K562 (cell line): Measurements from ENCODE around the gene EDDM13. TPM values are rescaled to one million over a fixed set of nuclear protein-coding genes. Genes with fewer than 3 reads are reported as not detected.
A peak's percentile ranks its signal among the peaks of the same experiment; 100 is the strongest.

Experiments used
- ATAC-seq: fragments of 200-7000 bp; cut with Tn5 transposase; 3 replicates; pipeline ENCODE4 v1.9.1; 2020; ENCODE audit warnings: moderate library complexity
- BruUV-seq: library from RNA; stranded (reverse); fragments of 400-500 nt; replicated peaks from 2 replicates; lab custom pipeline; 2021; lab: Mats Ljungman, UMichigan
- CTCF ChIA-PET: fragments of 300-600 bp; formaldehyde crosslinking; extraction: SDS; loops from one replicate; lab custom pipeline; 2021; ENCODE audit warnings: low intra/inter-chr PET ratio; lab: Yijun Ruan, JAX
- POLR2A ChIA-PET: fragments of 300-600, 350-650 bp; sonication (Branson Sonifier 250); formaldehyde crosslinking; extraction: SDS; loops from one replicate; lab custom pipeline; 2021; ENCODE audit warnings: antibody characterized with exemption, inconsistent platforms; lab: Yijun Ruan, JAX
- DNase-seq, 4 experiments: peaks; one replicate each; pipeline versions ENCODE4 v3.0.0 to v3.0.0-alpha.2; 2011 to 2018; ENCODE audit warnings: low spot score in 3 of 4, mixed read lengths in 3 of 4; ENCODE audit errors: extremely low read depth in 1 of 4
- FAIRE-seq: peaks from 2 replicates; lab custom pipeline; 2011; peaks lifted over from hg19 to GRCh38; lab: Jason Lieb, UNC
- H2AFZ ChIP-seq: 2 replicates; pipeline ENCODE4 v1.6.0; 2011; ENCODE audit warnings: low read depth, low read length, control low read depth, inconsistent platforms
- H3K27ac ChIP-seq: fragments of 200-600 bp; 3 replicates; pipeline ENCODE4 v1.8.0; 2011; ENCODE audit warnings: low read depth, mild to moderate bottlenecking, control low read depth, inconsistent platforms, low read length, moderate library complexity, mixed read lengths; ENCODE audit errors: extremely low read depth
- H3K27me3 ChIP-seq, 2 experiments: fragments of 300-600 bp in 1 of 2; 2 replicates in 1 of 2; 3 replicates in 1 of 2; pipeline versions ENCODE4 v1.6.0 to v1.8.0; 2011; ENCODE audit warnings: inconsistent platforms in 2 of 2, low read length in 2 of 2, mild to moderate bottlenecking in 1 of 2, mixed read lengths in 1 of 2, moderate library complexity in 1 of 2; ENCODE audit not compliant: control insufficient read depth in 2 of 2, insufficient read depth in 2 of 2
- H3K36me3 ChIP-seq: fragments of 300-600 bp; 3 replicates; pipeline ENCODE4 v1.8.0; 2011; ENCODE audit warnings: mild to moderate bottlenecking, low read length, inconsistent platforms; ENCODE audit not compliant: control insufficient read depth, insufficient read depth
- H3K4me1 ChIP-seq, 2 experiments: fragments of 200-600 bp in 1 of 2; replicated peaks in 1 of 2; 2 replicates in 1 of 2; 3 replicates in 1 of 2; pipeline versions ENCODE4 v1.5.1 to v1.8.0; 2011; ENCODE audit warnings: inconsistent platforms in 2 of 2, low read length in 2 of 2, mild to moderate bottlenecking in 1 of 2, mixed read lengths in 1 of 2, moderate library complexity in 1 of 2; ENCODE audit not compliant: control insufficient read depth in 2 of 2, insufficient read depth in 2 of 2
- H3K4me2 ChIP-seq: 2 replicates; pipeline ENCODE4 v1.6.1; 2011; ENCODE audit warnings: low read length, control low read depth, inconsistent platforms, mixed read lengths; ENCODE audit not compliant: insufficient read depth
- H3K4me3 ChIP-seq: fragments of 200-600 bp; sonication (generic), shearing (Covaris generic); 2 replicates; pipeline ENCODE4 v1.5.1; 2016; ENCODE audit warnings: control low read depth, inconsistent platforms
- H3K79me2 ChIP-seq: fragments of 200-600 bp; 3 replicates; pipeline ENCODE4 v1.8.0; 2011; ENCODE audit warnings: low read length, inconsistent platforms; ENCODE audit not compliant: control insufficient read depth, insufficient read depth
- H3K9ac ChIP-seq, 2 experiments: 2 replicates each; pipeline versions ENCODE4 v1.6.0 to v1.6.1; 2011; ENCODE audit warnings: low read depth in 2 of 2, low read length in 2 of 2, control low read depth in 1 of 2, inconsistent platforms in 1 of 2, mild to moderate bottlenecking in 1 of 2, mixed read lengths in 1 of 2; ENCODE audit not compliant: insufficient read depth in 1 of 2
- H3K9me1 ChIP-seq: one replicate; pipeline ENCODE4 v1.6.0; 2011; ENCODE audit warnings: inconsistent platforms, mild to moderate bottlenecking, low read length, moderate library complexity; ENCODE audit not compliant: control insufficient read depth, insufficient read depth
- H3K9me3 ChIP-seq: replicated peaks from 2 replicates; pipeline ENCODE4 v1.5.1; 2011; ENCODE audit warnings: low read depth, low read length, inconsistent platforms; ENCODE audit not compliant: control insufficient read depth, insufficient read depth
- H4K20me1 ChIP-seq: replicated peaks from 2 replicates; pipeline ENCODE4 v1.6.1; 2011; ENCODE audit warnings: low read length, inconsistent platforms, mixed read lengths; ENCODE audit not compliant: control insufficient read depth, insufficient read depth
- ARID3B ChIP-seq: fragments of 250-450 bp; sonication (Bioruptor Pico); IDR thresholded peaks from 2 replicates; pipeline ENCODE4 v1.4.0; 2020; ENCODE audit warnings: borderline replicate concordance
- HMBOX1 ChIP-seq: sonication (generic); IDR thresholded peaks from 2 replicates; pipeline ENCODE4 v1.6.1; 2016
- JUND ChIP-seq, 2 experiments: IDR thresholded peaks; 2 replicates in 1 of 2; 3 replicates in 1 of 2; pipeline ENCODE4 v1.6.1; 2011; ENCODE audit warnings: borderline replicate concordance in 2 of 2, low read depth in 2 of 2, low read length in 2 of 2, improper control_type of control experiment in 1 of 2, missing biosample characterization in 1 of 2, missing genetic modification characterization in 1 of 2, missing genetic modification reagents in 1 of 2
- KLF16 ChIP-seq: IDR thresholded peaks from 2 replicates; pipeline ENCODE4 v1.6.1; 2016; ENCODE audit warnings: antibody characterized with exemption
- MNT ChIP-seq, 2 experiments: fragments of 450-650 bp; conservative IDR thresholded peaks; 2 replicates each; pipeline ENCODE4 v1.6.1; 2017; ENCODE audit warnings: mild to moderate bottlenecking in 2 of 2, moderate library complexity in 2 of 2
- SMC3 ChIP-seq: conservative IDR thresholded peaks from 2 replicates; pipeline ENCODE4 v1.6.1; 2011; ENCODE audit warnings: low read depth, low read length, improper control_type of control experiment; ENCODE audit not compliant: insufficient read depth
- SP1 ChIP-seq: sonication (generic); formaldehyde crosslinking; IDR thresholded peaks from 2 replicates; pipeline ENCODE4 v1.8.1; 2022; ENCODE audit warnings: mild to moderate bottlenecking, missing genetic modification reagents
- TSHZ1 ChIP-seq: fragments of 250-450 bp; sonication (Bioruptor Pico); IDR thresholded peaks from 2 replicates; pipeline ENCODE4 v1.4.0; 2020; ENCODE audit warnings: mild to moderate bottlenecking, moderate library complexity
- ZNF639 ChIP-seq, 2 experiments: fragments of 200-800 bp in 1 of 2; sonication (Bioruptor generic) in 1 of 2; sonication (generic) in 1 of 2; formaldehyde crosslinking in 1 of 2; IDR thresholded peaks in 1 of 2; conservative IDR thresholded peaks in 1 of 2; 2 replicates each; pipeline versions ENCODE4 v1.5.0 to v1.6.1; 2016 to 2020; ENCODE audit warnings: missing compliant biosample characterization in 1 of 2, missing genetic modification characterization in 1 of 2, missing genetic modification reagents in 1 of 2
- WGBS: fragments of 100-300 bp; shearing (Covaris generic); methylation state at CpG from one replicate; pipeline ENCODE4 v1.1.6; 2016; ENCODE audit warnings: low coverage, mixed read lengths; ENCODE audit not compliant: insufficient coverage; ENCODE audit errors: missing lambda C conversion rate; 5-methylcytosine and 5-hydroxymethylcytosine counted together
- in situ Hi-C: fragments of 300-500 bp; cut with MboI; formaldehyde crosslinking; loops from 4 replicates; pipeline ENCODE4 v1.15.0; 2018; ENCODE audit warnings: inconsistent platforms, mixed read lengths
- intact Hi-C: fragments of 100-400 bp; cut with micrococcal nuclease; formaldehyde crosslinking; loops from 2 replicates; pipeline ENCODE4 v1.14.2; 2022
- polyA plus RNA-seq, 8 experiments: library from polyadenylated mRNA; depleted of rRNA in 4 of 8; stranded (reverse) in 5 of 8; unstranded in 3 of 8; fragments of >200 nt; fragmentation: Nextera tagmentation in 2 of 8; fragmentation: Illumina TruSeq in 1 of 8; extraction: Ambion mirVana in 2 of 8; extraction: Trizol in 1 of 8; gene quantifications; 2 replicates each; pipeline versions ENCODE4 v1.2.1 to v1.2.3, GENCODE V29; 2011 to 2014; ENCODE audit warnings: inconsistent platforms in 1 of 8, missing spikeins in 1 of 8
- total RNA-seq, 7 experiments: library from RNA; depleted of rRNA in 6 of 7; stranded (reverse); fragments of >200 nt in 6 of 7; fragmentation: Illumina TruSeq in 2 of 7; extraction: Trizol in 2 of 7; gene quantifications; 2 replicates each; pipeline versions ENCODE4 v1.2.1 to v1.2.3, GENCODE V29; 2011 to 2021; ENCODE audit warnings: low replicate concordance in 1 of 7

Gene EDDM13
- total and polyA plus RNA-seq, 9 of the 15 experiments (the other 6 are each of a cell fraction or from before 2014, with no cell fraction given) = 2.0 to 7.7 (median 4.1) TPM

- CTCF ChIA-PET = interaction anchor here (0.7 to 1.6 kb wide), 3 partner anchors 90 to 284 kb away, joined by 4 to 20 read pairs (median 8); no protein-coding TSS in a partner anchor
- intact Hi-C loops (loop anchor here (1.0 to 5.0 kb wide), 3 partner anchors 38 to 273 kb away; partner anchors contain the start of gene ZSCAN5A), in situ Hi-C loops (no loop called here)
- peak; percentile 80 for FAIRE-seq
- Histone ChIP-seq H3K9me1 (no peaks in the 10 kb centered on the region), H3K4me3 (no peak overlapping the region), H3K9me3 (peaks cover 5% of the 10 kb centered on the region; the same call in 1 of the 2 replicates), H2AFZ (peak overlapping the region; percentile 60; the same call in 1 of the 2 replicates), H3K9ac (no peak overlapping the region), H3K79me2 (no peaks in the 10 kb centered on the region), H3K4me2 (no peak overlapping the region), H3K4me1 (peaks cover 12 to 23% of the 10 kb centered on the region in 2 experiments), H3K36me3 (no peaks in the 10 kb centered on the region), H3K27me3 (no peaks in the 10 kb centered on the region), H4K20me1 (no peaks in the 10 kb centered on the region), H3K27ac (no peak overlapping the region)
- peak; percentile 63 for ATAC-seq
- POLR2A ChIA-PET = interaction anchor here (1.2 kb wide), 1 partner anchor 15 kb away, joined by 4 read pairs; no protein-coding TSS in a partner anchor
- peak; percentile 33 to 76 (median 52) for DNase-seq
- BruUV-seq = no TSS peak
- 14% methylated on average over 8 of the region's 8 CpGs for WGBS
- TF ChIP-seq SMC3 (peak; percentile 55), SP1 (CRISPR knock-in tag) (no peak), ZNF639 (CRISPR knock-in tag; conservative IDR thresholded peaks at IDR 0.05 in 1 of 2, IDR thresholded peaks at IDR 0.05 in 1 of 2) (no peak), HMBOX1 (0 out of 2 replicates have a peak, but pooled peaks have one; percentile 22), MNT (conservative IDR thresholded peaks at IDR 0.05) (0 out of 4 replicates have a peak, but pooled peaks of 1 of the 2 experiments have one; percentile 12), TSHZ1 (CRISPR knock-in tag) (no peak), ARID3B (no peak), JUND (IDR thresholded peaks at IDR 0.05; ENCODE audit: borderline replicate concordance, low read depth, low read length) (peak; percentile 14; the same call in 1 of the 2 replicates), JUND (tag; IDR thresholded peaks at IDR 0.05; ENCODE audit: borderline replicate concordance, low read depth, low read length) (no peak), KLF16 (peak; percentile 8; the same call in 1 of the 2 replicates)
Measured at GRCh38 chr19:56350416-56351045, 78.0 kb downstream of the EDDM13 start.
